A549 (cell line): ENCODE data around the gene CPPED1. TPM values are rescaled to one million over a fixed set of nuclear protein-coding genes. Genes with fewer than 3 reads are reported as not detected.
A peak's percentile ranks its signal among the peaks of the same experiment; 100 is the strongest.

ENCODE experiments used
- ATAC-seq, 2 experiments: fragments of 200-7000 bp in 1 of 2; fragments of >200 bp in 1 of 2; cut with Nextera tagmentation in 1 of 2; cut with Tn5 transposase in 1 of 2; 3 replicates each; pipeline versions ENCODE4 v1.8.0 to v1.9.1; 2018 to 2020; ENCODE audit warnings: mild to moderate bottlenecking in 1 of 2, moderate library complexity in 1 of 2
- CTCF ChIA-PET: fragments of 300-600 bp; sonication (Branson Sonifier 250); formaldehyde crosslinking; extraction: SDS; loops from one replicate; lab custom pipeline; 2021; ENCODE audit warnings: antibody characterized with exemption, inconsistent platforms; lab: Yijun Ruan, JAX
- POLR2A ChIA-PET: fragments of 350-600 bp; formaldehyde crosslinking; extraction: SDS; loops from one replicate; lab custom pipeline; 2021; ENCODE audit warnings: antibody characterized with exemption, inconsistent platforms; lab: Yijun Ruan, JAX
- DNase-seq, 2 experiments: peaks; one replicate each; pipeline versions ENCODE4 v3.0.0 to v3.0.0-alpha.2; 2011 to 2016; ENCODE audit warnings: low read depth in 1 of 2, low spot score in 1 of 2
- FAIRE-seq: peaks from 2 replicates; lab custom pipeline; 2011; peaks lifted over from hg19 to GRCh38; lab: Jason Lieb, UNC
- H3K27ac ChIP-seq, 2 experiments: fragments of >200 bp; sonication (Bioruptor Twin); formaldehyde crosslinking; 3 replicates each; pipeline ENCODE4 v1.5.1; 2016 to 2017
- H3K4me1 ChIP-seq: fragments of >200 bp; sonication (Bioruptor Twin); formaldehyde crosslinking; 3 replicates; pipeline ENCODE4 v1.6.1; 2016
- H3K4me2 ChIP-seq: fragments of >200 bp; sonication (Bioruptor Twin); formaldehyde crosslinking; 3 replicates; pipeline ENCODE4 v1.6.1; 2016
- H3K4me3 ChIP-seq: fragments of >200 bp; sonication (Bioruptor Twin); formaldehyde crosslinking; 3 replicates; pipeline ENCODE4 v1.5.1; 2016
- H3K9me3 ChIP-seq: fragments of >200 bp; sonication (Bioruptor Twin); formaldehyde crosslinking; 3 replicates; pipeline ENCODE4 v1.6.1; 2016
- BHLHE40 ChIP-seq: IDR thresholded peaks from 2 replicates; pipeline ENCODE4 v1.6.1; 2012; ENCODE audit warnings: low read depth, low read length, inconsistent platforms
- CHD4 ChIP-seq: fragments of 200-600 bp; sonication (generic); IDR thresholded peaks from 2 replicates; pipeline ENCODE4 v1.6.1; 2016; ENCODE audit warnings: antibody characterized with exemption, mild to moderate bottlenecking, borderline replicate concordance
- EHF ChIP-seq: fragments of 250-450 bp; sonication (Bioruptor Pico); IDR thresholded peaks from 2 replicates; pipeline ENCODE4 v1.5.0; 2020; ENCODE audit warnings: mild to moderate bottlenecking
- EHMT2 ChIP-seq: fragments of 200-600 bp; sonication (generic); IDR thresholded peaks from 2 replicates; pipeline ENCODE4 v1.6.1; 2016; ENCODE audit warnings: antibody characterized with exemption, low read depth, mild to moderate bottlenecking, moderate library complexity
- ESRRA ChIP-seq: fragments of 150-350 bp; IDR thresholded peaks from 2 replicates; pipeline ENCODE4 v1.6.1; 2014; ENCODE audit warnings: mild to moderate bottlenecking, low read length, borderline replicate concordance
- FOSL2 ChIP-seq, 2 experiments: fragments of 450-650 bp in 1 of 2; fragments of >200 bp in 1 of 2; sonication (Bioruptor Twin) in 1 of 2; formaldehyde crosslinking; IDR thresholded peaks; 2 replicates each; pipeline versions ENCODE4 v1.5.0 to v1.6.1; 2016 to 2020; ENCODE audit warnings: mild to moderate bottlenecking in 1 of 2, moderate library complexity in 1 of 2
- GATA3 ChIP-seq: IDR thresholded peaks from 2 replicates; pipeline ENCODE4 v1.6.1; 2012; ENCODE audit warnings: borderline replicate concordance
- HDAC2 ChIP-seq: fragments of 200-600 bp; sonication (generic); IDR thresholded peaks from 2 replicates; pipeline ENCODE4 v1.6.1; 2016
- HOXB13 ChIP-seq: fragments of 250-450 bp; sonication (Bioruptor Pico); IDR thresholded peaks from 2 replicates; pipeline ENCODE4 v1.5.0; 2020; ENCODE audit warnings: low read depth, mild to moderate bottlenecking, moderate library complexity
- JUN ChIP-seq, 2 experiments: fragments of >200 bp; sonication (Bioruptor Twin); formaldehyde crosslinking; IDR thresholded peaks; 2 replicates in 1 of 2; 3 replicates in 1 of 2; pipeline ENCODE4 v1.6.1; 2016 to 2017
- JUNB ChIP-seq: fragments of >200 bp; sonication (Bioruptor Twin); formaldehyde crosslinking; IDR thresholded peaks from 2 replicates; pipeline ENCODE4 v1.6.1; 2016
- KDM1A ChIP-seq: fragments of 200-600 bp; sonication (generic); IDR thresholded peaks from 2 replicates; pipeline ENCODE4 v1.6.1; 2016; ENCODE audit warnings: low read depth, mild to moderate bottlenecking
- MAFK ChIP-seq: fragments of 450-650 bp; IDR thresholded peaks from 2 replicates; pipeline ENCODE4 v1.6.1; 2014; ENCODE audit not compliant: partially characterized antibody
- MAZ ChIP-seq: fragments of 150-350 bp; IDR thresholded peaks from 2 replicates; pipeline ENCODE4 v1.6.1; 2014; ENCODE audit warnings: antibody characterized with exemption, low read depth, low read length, borderline replicate concordance
- MYC ChIP-seq: IDR thresholded peaks from 2 replicates; pipeline ENCODE4 v1.6.1; 2012; ENCODE audit warnings: mild to moderate bottlenecking, inconsistent platforms, low read length, improper control_type of control experiment, borderline replicate concordance
- NFE2L2 ChIP-seq: fragments of 150-350 bp; conservative IDR thresholded peaks from 2 replicates; pipeline ENCODE4 v1.6.1; 2014; ENCODE audit warnings: low read length
- NPAS2 ChIP-seq: fragments of 250-450 bp; sonication (Bioruptor Pico); IDR thresholded peaks from 2 replicates; pipeline ENCODE4 v1.8.0; 2022; ENCODE audit warnings: mild to moderate bottlenecking, moderate library complexity, borderline replicate concordance
- NR3C1 ChIP-seq: fragments of >200 bp; sonication (Bioruptor Twin); formaldehyde crosslinking; IDR thresholded peaks from 3 replicates; pipeline ENCODE4 v1.6.1; 2017
- POLR2A ChIP-seq: IDR thresholded peaks from 2 replicates; pipeline ENCODE4 v1.6.1; 2012; ENCODE audit warnings: mild to moderate bottlenecking, low read length
- RAD21 ChIP-seq, 2 experiments: fragments of >200 bp in 1 of 2; sonication (Bioruptor Twin) in 1 of 2; formaldehyde crosslinking in 1 of 2; IDR thresholded peaks in 1 of 2; conservative IDR thresholded peaks in 1 of 2; 2 replicates in 1 of 2; 3 replicates in 1 of 2; pipeline ENCODE4 v1.6.1; 2012 to 2018; ENCODE audit warnings: inconsistent platforms in 1 of 2
- RCOR1 ChIP-seq: fragments of 150-350 bp; IDR thresholded peaks from 2 replicates; pipeline ENCODE4 v1.6.1; 2014; ENCODE audit warnings: antibody characterized with exemption, low read length, low read depth
- SMC3 ChIP-seq: fragments of >200 bp; sonication (Bioruptor Twin); formaldehyde crosslinking; IDR thresholded peaks from 3 replicates; pipeline ENCODE4 v1.6.1; 2018; ENCODE audit warnings: inconsistent platforms
- SREBF2 ChIP-seq: fragments of 450-650 bp; IDR thresholded peaks from 2 replicates; pipeline ENCODE4 v1.6.1; 2014; ENCODE audit warnings: mild to moderate bottlenecking, moderate library complexity
- ZC3H11A ChIP-seq: fragments of 450-650 bp; IDR thresholded peaks from 2 replicates; pipeline ENCODE4 v1.6.1; 2014; ENCODE audit warnings: antibody characterized with exemption, mild to moderate bottlenecking
- ZFP36 ChIP-seq: fragments of 450-650 bp; IDR thresholded peaks from 2 replicates; pipeline ENCODE4 v1.6.1; 2014; ENCODE audit warnings: borderline replicate concordance; ENCODE audit not compliant: partially characterized antibody
- WGBS: methylation state at CpG from one replicate; pipeline ENCODE4 v1.1.6; 2017; ENCODE audit errors: missing lambda C conversion rate; 5-methylcytosine and 5-hydroxymethylcytosine counted together
- polyA plus RNA-seq, 4 experiments: library from polyadenylated mRNA; depleted of rRNA in 3 of 4; stranded (reverse); fragments of >200 nt; fragmentation: RNase III in 1 of 4; extraction: RNeasy Plus Mini Kit Qiagen cat#74134 plus additional on column Dnase treatment in 1 of 4; gene quantifications; 2 replicates in 3 of 4; 3 replicates in 1 of 4; pipeline ENCODE4 v1.2.3, GENCODE V29; 2011 to 2017
- TF ChIP-seq, protein P1 (sequence below): IDR thresholded peaks from 2 replicates; pipeline ENCODE4 v1.6.1; 2012; ENCODE audit warnings: low read depth, borderline replicate concordance
- TF ChIP-seq, protein P2 (sequence below): fragments of 150-350 bp; IDR thresholded peaks from 2 replicates; pipeline ENCODE4 v1.6.1; 2014; ENCODE audit warnings: low read depth, mild to moderate bottlenecking, low read length
- TF ChIP-seq, protein P3 (sequence below): fragments of 450-650 bp; IDR thresholded peaks from 2 replicates; pipeline ENCODE4 v1.6.1; 2014; ENCODE audit warnings: antibody characterized with exemption

Gene CPPED1
- polyA plus RNA-seq, 2 of the 4 experiments (the other 2 are of a cell fraction): 16.1 to 30.5 TPM

DNA sequence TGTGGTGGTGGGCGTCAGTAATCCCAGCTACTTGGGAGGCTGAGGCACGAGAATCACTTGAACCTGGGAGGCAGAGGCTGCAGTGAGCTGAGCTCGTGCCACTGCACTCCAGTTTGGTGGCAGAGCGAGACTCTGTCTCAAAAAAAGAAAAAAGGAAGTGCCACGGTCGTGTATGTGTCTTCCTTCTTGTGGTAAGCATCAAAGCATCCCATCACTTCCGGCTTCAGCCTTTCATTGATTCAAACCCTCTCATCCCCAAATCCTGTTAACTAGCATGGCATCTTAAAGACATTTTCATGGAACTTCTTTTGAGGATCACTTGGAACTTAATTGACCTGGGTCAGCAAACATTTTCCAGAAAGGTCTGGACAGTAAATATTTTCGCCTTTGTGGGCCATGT is 126.2 kb downstream of the CPPED1 start:
- FAIRE-seq: no peak
- Histone ChIP-seq H3K4me3 (no peak overlapping the region), H3K4me1 (peaks cover 16% of the 10 kb centered on the region; the same call in 2 of the 3 replicates), H3K9me3 (no peaks in the 10 kb centered on the region), H3K27ac (no peak overlapping the region), H3K4me2 (no peak overlapping the region)
- ChIA-PET CTCF (no interaction called here), POLR2A (no interaction called here)
- TF ChIP-seq CHD4 (no peak), NR3C1 (no peak), EHF (no peak)
- TF ChIP-seq, protein P1, sequence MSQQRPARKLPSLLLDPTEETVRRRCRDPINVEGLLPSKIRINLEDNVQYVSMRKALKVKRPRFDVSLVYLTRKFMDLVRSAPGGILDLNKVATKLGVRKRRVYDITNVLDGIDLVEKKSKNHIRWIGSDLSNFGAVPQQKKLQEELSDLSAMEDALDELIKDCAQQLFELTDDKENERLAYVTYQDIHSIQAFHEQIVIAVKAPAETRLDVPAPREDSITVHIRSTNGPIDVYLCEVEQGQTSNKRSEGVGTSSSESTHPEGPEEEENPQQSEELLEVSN: no peak
- DNase-seq: no peak
- 92% methylated on average over 8 of the region's 8 CpGs for WGBS
- no peak for ATAC-seq

GRCh38 chr16:12675852-12676251 is 127.8 kb downstream of the CPPED1 start:
- peak; percentile 18 to 38 for DNase-seq
- Histone ChIP-seq H3K9me3 (no peaks in the 10 kb centered on the region), H3K27ac (peak overlapping the region in 1 of 2 experiments; percentile 38; a peak in 2 of 6 replicates), H3K4me1 (peaks cover 16% of the 10 kb centered on the region; the same call in 2 of the 3 replicates), H3K4me2 (peak overlapping the region; percentile 18; the same call in 1 of the 3 replicates), H3K4me3 (no peak overlapping the region)
- no peak for FAIRE-seq
- CTCF ChIA-PET: interaction anchor here (0.6 to 1.0 kb wide), 3 partner anchors 8 to 24 kb away, joined by 3 read pairs; no protein-coding TSS in a partner anchor
- WGBS: 14% methylated on average over 5 of the region's 5 CpGs
- POLR2A ChIA-PET: no interaction called here
- no peak for TF ChIP-seq RCOR1
- TF ChIP-seq SMC3: no peak
- TF ChIP-seq, protein P2, sequence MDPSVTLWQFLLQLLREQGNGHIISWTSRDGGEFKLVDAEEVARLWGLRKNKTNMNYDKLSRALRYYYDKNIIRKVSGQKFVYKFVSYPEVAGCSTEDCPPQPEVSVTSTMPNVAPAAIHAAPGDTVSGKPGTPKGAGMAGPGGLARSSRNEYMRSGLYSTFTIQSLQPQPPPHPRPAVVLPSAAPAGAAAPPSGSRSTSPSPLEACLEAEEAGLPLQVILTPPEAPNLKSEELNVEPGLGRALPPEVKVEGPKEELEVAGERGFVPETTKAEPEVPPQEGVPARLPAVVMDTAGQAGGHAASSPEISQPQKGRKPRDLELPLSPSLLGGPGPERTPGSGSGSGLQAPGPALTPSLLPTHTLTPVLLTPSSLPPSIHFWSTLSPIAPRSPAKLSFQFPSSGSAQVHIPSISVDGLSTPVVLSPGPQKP: no peak
- no peak for TF ChIP-seq SREBF2
- no peak for TF ChIP-seq ZC3H11A
- no peak for TF ChIP-seq MYC
- no peak for TF ChIP-seq EHMT2
- TF ChIP-seq, protein P1: no peak
- TF ChIP-seq HDAC2: no peak
- TF ChIP-seq NPAS2 (CRISPR knock-in tag): no peak
- no peak for TF ChIP-seq NR3C1
- no peak for TF ChIP-seq MAFK
- TF ChIP-seq KDM1A: no peak
- TF ChIP-seq FOSL2 (IDR thresholded peaks at IDR 0.05): no peak
- no peak for TF ChIP-seq FOSL2 (CRISPR knock-in tag; IDR thresholded peaks at IDR 0.05)
- TF ChIP-seq JUNB: no peak
- no peak for TF ChIP-seq POLR2A
- no peak for TF ChIP-seq JUN (IDR thresholded peaks at IDR 0.05)
- no peak for TF ChIP-seq ESRRA
- TF ChIP-seq RAD21 (conservative IDR thresholded peaks at IDR 0.05 in 1 of 2, IDR thresholded peaks at IDR 0.05 in 1 of 2): no peak
- TF ChIP-seq, all 56 proteins: peak for 0
- ATAC-seq: peak in 1 of 2 experiments; percentile 33; a peak in 2 of 6 replicates

DNA sequence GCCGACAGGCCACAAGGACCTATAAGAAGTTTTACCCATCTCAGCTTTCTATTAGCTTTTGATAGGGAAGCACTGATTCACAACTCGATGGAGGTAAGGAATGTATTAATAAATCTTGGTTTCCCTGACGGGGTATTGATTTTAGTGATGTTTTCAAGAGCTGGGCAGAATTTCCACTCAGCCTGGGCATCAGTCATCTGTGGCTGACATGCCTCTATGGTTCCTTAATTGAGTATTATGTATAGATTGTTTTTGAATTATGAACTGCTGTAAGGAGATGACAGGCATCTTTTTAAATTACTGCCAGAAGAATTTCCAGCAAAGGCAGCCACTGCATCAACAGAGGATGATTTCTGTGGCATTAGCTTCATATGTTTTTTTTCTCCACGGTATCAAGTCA is 128.6 kb downstream of the CPPED1 start:
- H3K4me2 ChIP-seq: no peak overlapping the region
- H3K4me3 ChIP-seq: no peak overlapping the region
- H3K4me1 ChIP-seq: peaks cover 16% of the 10 kb centered on the region; the same call in 2 of the 3 replicates
- ATAC-seq (no peak), FAIRE-seq (no peak), DNase-seq (no peak)
- 73% methylated on average over 4 of the region's 4 CpGs for WGBS
- H3K27ac ChIP-seq: no peak overlapping the region
- POLR2A ChIA-PET: no interaction called here
- TF ChIP-seq BHLHE40: no peak
- TF ChIP-seq EHMT2: no peak
- TF ChIP-seq ZC3H11A: no peak
- TF ChIP-seq FOSL2 (IDR thresholded peaks at IDR 0.05): no peak
- no peak for TF ChIP-seq FOSL2 (CRISPR knock-in tag; IDR thresholded peaks at IDR 0.05)
- TF ChIP-seq RCOR1: no peak
- TF ChIP-seq ZFP36: no peak
- no peak for TF ChIP-seq HOXB13 (CRISPR knock-in tag)
- TF ChIP-seq, protein P3, sequence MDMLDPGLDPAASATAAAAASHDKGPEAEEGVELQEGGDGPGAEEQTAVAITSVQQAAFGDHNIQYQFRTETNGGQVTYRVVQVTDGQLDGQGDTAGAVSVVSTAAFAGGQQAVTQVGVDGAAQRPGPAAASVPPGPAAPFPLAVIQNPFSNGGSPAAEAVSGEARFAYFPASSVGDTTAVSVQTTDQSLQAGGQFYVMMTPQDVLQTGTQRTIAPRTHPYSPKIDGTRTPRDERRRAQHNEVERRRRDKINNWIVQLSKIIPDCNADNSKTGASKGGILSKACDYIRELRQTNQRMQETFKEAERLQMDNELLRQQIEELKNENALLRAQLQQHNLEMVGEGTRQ: no peak
- TF ChIP-seq MAZ: no peak
- TF ChIP-seq, protein P2: no peak
- no peak for TF ChIP-seq NFE2L2
- TF ChIP-seq POLR2A: no peak
- TF ChIP-seq GATA3: no peak
- TF ChIP-seq, protein P1: no peak
- no peak for TF ChIP-seq ESRRA
- no peak for TF ChIP-seq MYC
- no peak for TF ChIP-seq KDM1A
- CTCF ChIA-PET: interaction anchor here (1.0 kb wide), 1 partner anchor 9 kb away, joined by 3 read pairs; no protein-coding TSS in a partner anchor
- no peaks in the 10 kb centered on the region for H3K9me3 ChIP-seq
